NCI-H2227 (cell line): ENCODE measurements around the gene KYNU.
"Not testable (repeated sequence)": the region's sequence is repeated elsewhere in the genome, so short reads cannot be mapped to it uniquely, and the experiment has no call there.

Source experiments
- DNase-seq: peaks from one replicate; lab custom pipeline; 2025; ENCODE audit not compliant: unreplicated experiment; lab: John Stamatoyannopoulos, UW

The KYNU gene

GRCh38 chr2:143084462-143084861, 207.0 kb downstream of the KYNU start:
- DNase-seq: no peak

DNA sequence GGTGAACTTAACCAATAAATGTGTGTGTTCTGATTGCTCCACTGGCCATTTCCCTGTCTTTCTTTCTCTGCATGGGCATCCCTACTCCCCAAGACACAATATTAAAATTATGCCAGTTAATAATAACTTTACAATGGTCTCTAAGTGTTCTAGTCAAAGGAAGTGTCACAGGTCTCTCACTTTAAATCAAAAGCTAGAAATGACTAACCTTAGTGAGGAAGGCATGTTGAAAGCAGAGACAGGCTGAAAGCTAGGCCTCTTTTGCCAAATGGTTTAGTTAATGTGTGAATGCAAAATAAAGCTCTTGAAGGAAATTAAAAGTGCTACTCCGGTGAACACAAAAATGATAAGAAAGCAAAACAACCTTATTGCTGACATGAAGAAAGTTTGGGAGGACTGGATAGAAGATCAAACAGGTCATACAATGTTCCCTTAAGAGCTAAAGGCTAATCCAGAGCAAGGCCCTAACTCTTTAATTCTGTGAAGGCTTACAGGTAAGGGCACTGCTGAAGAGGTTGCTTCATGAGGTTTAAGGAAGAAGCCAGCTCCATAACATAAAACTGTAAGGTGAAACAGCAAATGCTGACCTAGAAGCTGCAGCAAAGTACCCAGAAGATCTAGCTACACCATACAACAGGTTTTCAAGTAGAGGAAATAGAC, 207.8 kb downstream of the KYNU start:
- no peak for DNase-seq

- DNase-seq: no peak
Observed at GRCh38 chr2:143087033-143087432, 209.6 kb downstream of the KYNU start.

GRCh38 chr2:143088388-143088787, 210.9 kb downstream of the KYNU start:
- no peak for DNase-seq

- DNase-seq: not testable (repeated sequence)
Observed at GRCh38 chr2:143089520-143089919, 212.1 kb downstream of the KYNU start.
